ENCODE measurements around the gene DGLUCY. TPM values are rescaled to one million over a fixed set of nuclear protein-coding genes. Genes with fewer than 3 reads are reported as not detected.
"Not testable (repeated sequence)": the region's sequence is repeated elsewhere in the genome, so short reads cannot be mapped to it uniquely, and the experiment has no call there.

Gene DGLUCY
- total RNA-seq, 2 donors from 2014 or later, result 28.4 to 78.3 TPM

DNA sequence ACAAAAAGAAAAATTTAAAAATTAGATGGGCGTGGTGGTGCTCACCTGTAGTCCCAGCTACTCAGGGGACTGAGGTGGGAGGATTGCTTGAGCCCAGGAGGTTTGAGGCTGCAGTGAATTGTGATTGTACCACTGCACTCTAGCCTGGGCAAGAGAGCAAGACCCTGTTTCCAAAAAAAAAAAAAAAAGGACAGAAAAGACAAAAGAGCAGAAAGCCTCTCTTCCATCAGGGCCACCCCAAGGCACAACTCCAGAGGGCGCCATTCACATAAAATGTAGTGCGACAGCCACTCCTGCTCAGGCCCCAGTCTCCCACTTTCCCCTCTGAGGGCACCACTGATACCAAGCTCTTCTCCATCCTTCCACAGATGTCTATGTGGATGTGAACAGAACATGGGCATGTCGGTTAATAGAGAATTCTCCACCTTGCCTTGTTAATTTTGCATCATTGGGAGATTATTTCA, 41.8 kb downstream of the DGLUCY start:
- ATAC-seq (no peak), DNase-seq (ENCODE audit: low spot score) (no peak)
- H3K36me3 Mint-ChIP-seq, result peaks cover 4% of the 10 kb centered on the region
- no peaks in the 10 kb centered on the region for H3K9me3 Mint-ChIP-seq
- H3K27me3 Mint-ChIP-seq, result no peaks in the 10 kb centered on the region
- peak overlapping the region; percentile 72 for H3K4me3 Mint-ChIP-seq
- peaks cover 25 to 38% of the 10 kb centered on the region in 2 donors for H3K4me1 Mint-ChIP-seq (ENCODE audit: low read depth in 2 of 2)
- peak overlapping the region; percentile 76 to 90 for H3K27ac Mint-ChIP-seq

DNA sequence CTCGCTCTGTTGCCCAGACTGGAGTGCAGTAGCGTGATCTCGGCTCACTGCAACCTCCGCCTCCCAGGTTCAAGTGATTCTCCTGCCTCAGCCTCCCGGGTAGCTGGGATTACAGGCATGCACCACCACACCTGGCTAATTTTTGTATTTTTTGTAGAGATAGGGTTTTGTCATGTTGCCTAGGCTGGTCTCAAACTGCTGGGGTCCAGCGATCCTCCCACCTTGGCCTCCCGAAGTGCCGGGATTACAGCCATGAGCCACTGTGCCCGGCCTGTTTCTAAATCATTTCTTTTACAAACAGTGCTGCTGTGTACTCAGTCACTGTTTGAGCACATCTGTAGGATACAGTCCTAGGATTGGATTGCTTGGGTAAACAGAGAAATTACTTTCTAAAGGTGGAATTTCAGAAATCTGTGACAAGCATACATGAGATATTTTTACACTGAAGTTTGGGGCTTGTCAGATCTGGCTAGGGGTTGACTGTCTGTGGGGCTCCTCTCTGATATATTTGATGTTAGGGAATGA, 42.3 kb downstream of the DGLUCY start:
- not testable (repeated sequence) for H3K4me3 Mint-ChIP-seq; DNase-seq (ENCODE audit: low spot score); H3K36me3 Mint-ChIP-seq; H3K27me3 Mint-ChIP-seq; H3K9me3 Mint-ChIP-seq; ATAC-seq; H3K27ac Mint-ChIP-seq
- H3K4me1 Mint-ChIP-seq (ENCODE audit: low read depth in 2 of 2), result peaks cover 21 to 34% of the 10 kb centered on the region in 2 donors

DNA sequence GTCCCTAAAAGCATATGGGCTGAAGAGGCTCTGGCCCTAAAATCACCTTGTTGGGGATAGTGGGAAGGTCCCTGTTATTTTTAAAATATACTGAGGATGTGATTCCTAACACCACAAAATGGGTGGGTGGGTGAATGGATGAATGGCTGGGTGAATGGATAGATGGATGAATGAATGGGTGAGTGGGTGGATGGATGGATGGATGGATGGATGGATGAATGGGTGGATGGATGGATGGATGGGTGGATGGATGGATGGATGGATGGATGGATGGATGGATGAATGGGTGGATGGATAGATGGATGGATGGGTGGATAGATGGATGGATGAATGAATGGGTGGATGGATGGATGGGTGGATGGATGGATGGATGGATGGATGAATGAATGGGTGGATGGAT, 43.0 kb downstream of the DGLUCY start:
- H3K4me1 Mint-ChIP-seq (ENCODE audit: low read depth in 2 of 2), result peaks cover 21 to 34% of the 10 kb centered on the region in 2 donors
- H3K9me3 Mint-ChIP-seq; H3K27me3 Mint-ChIP-seq; H3K27ac Mint-ChIP-seq; H3K36me3 Mint-ChIP-seq; H3K4me3 Mint-ChIP-seq; ATAC-seq; DNase-seq (ENCODE audit: low spot score): not testable (repeated sequence)

DNA sequence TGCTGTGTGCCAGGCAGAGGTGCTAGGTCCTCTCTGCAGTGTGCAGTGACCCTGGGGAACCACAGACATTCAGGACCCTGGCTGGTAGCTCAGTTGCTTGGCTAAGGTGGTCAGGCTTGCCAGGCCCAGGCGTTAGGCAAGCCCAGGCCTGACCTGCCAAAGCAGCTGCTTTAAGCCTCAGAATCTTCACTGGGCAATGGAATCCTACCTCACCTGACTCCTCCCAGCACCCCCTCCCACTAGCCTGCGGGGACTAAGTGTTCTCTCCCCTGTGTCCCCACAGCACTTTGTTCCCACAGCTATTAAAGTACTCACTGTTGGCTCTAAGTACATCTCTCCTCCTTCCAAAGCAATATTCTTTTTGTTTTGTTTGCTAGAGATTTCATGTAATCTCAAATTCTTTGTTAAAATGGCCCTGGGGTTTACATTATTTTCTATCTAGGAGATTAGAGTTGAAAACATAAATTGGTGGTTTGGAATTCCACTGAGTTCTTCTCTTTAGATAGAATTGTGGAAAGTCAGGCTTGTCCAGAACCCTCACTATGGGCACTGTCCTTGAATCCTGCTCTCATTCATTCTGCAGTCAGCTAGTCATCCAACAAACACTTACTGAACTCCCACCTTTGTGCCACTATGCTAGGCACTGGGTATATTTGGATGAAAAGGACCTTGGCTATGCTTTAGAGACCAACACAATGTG, 44.4 kb downstream of the DGLUCY start:
- no peaks in the 10 kb centered on the region for H3K9me3 Mint-ChIP-seq
- H3K36me3 Mint-ChIP-seq, result peaks cover 5% of the 10 kb centered on the region
- H3K27me3 Mint-ChIP-seq, result no peaks in the 10 kb centered on the region
- no peak overlapping the region for H3K4me3 Mint-ChIP-seq
- ATAC-seq (no peak), DNase-seq (ENCODE audit: low spot score) (no peak)
- peaks cover 15 to 29% of the 10 kb centered on the region in 2 donors for H3K4me1 Mint-ChIP-seq (ENCODE audit: low read depth in 2 of 2)
- H3K27ac Mint-ChIP-seq, result peak overlapping the region in 1 of 2 donors; percentile 54

DNA sequence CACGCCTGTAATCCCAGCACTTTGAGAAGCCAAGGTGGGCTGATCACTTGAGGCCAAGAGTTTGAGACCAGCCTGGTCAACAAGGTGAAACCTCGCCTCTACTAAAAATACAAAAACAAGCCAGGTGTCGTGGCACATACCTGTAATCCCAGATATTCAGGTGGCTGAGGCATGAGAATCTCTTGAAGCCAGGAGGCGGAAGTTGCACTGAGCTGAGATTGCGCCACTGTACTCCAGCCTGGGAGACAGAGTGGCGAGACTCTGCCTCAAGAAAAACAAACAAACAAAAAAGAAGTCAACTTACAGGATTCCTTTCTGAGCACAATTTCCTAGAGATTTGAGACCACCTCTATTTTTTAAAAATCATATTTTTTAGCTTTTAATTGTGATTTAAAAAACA, 45.3 kb downstream of the DGLUCY start:
- Mint-ChIP-seq H3K27me3 (no peaks in the 10 kb centered on the region), H3K4me3 (no peak overlapping the region), H3K27ac (no peak overlapping the region), H3K36me3 (peaks cover 5% of the 10 kb centered on the region), H3K4me1 (ENCODE audit: low read depth in 2 of 2) (peaks cover 15 to 25% of the 10 kb centered on the region in 2 donors), H3K9me3 (no peaks in the 10 kb centered on the region)
- ATAC-seq (no peak), DNase-seq (ENCODE audit: low spot score) (no peak)

DNA sequence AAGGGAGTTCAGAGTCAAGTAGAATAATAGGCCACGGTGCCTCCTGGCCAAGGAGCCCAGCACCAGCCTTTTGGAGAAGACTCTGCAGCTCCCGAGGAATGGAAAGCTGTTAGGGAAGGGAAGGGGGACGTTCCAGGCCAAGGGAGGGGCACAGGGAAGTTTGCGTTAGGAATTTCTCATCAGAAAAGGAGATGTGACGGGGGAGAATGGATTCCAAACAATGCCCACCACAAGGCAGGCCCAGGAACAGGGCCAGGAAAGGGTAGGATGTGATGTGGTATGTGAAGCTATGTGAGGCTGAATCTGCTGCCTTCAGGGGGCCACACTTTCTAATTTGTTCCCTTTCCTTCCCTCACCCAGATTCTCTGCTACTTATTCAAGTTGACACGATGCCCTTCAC, 46.0 kb downstream of the DGLUCY start:
- Mint-ChIP-seq H3K4me1 (ENCODE audit: low read depth in 2 of 2) (peaks cover 8 to 17% of the 10 kb centered on the region in 2 donors), H3K27ac (peak overlapping the region in 1 of 2 donors; percentile 41), H3K36me3 (peaks cover 5% of the 10 kb centered on the region), H3K9me3 (no peaks in the 10 kb centered on the region), H3K27me3 (no peaks in the 10 kb centered on the region), H3K4me3 (no peak overlapping the region)
- DNase-seq (ENCODE audit: low spot score), result no peak
- no peak for ATAC-seq

DNA sequence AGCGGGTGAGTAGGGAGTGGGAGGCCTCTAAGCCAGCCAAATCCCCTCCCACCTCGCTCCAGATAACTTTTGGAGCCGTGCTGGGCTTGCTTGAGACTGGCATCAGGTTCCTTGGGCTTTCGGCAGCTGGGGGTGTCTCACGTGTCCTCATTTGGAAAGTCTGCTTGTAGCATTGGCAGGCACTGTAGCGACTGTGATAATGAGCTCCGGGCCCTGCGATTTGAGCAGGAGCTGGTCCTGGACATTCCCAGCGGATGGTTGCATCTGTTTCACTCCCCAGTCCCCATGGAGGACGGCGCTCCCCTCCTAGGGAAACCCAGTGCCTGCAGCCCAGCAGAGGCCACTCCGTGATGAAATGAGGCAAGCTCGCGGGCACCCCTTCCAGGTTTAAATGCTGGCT, 49.4 kb downstream of the DGLUCY start:
- ATAC-seq (no peak), DNase-seq (ENCODE audit: low spot score) (no peak)
- H3K4me3 Mint-ChIP-seq, result no peak overlapping the region
- no peak overlapping the region for H3K27ac Mint-ChIP-seq
- peaks cover 5% of the 10 kb centered on the region for H3K36me3 Mint-ChIP-seq
- no peaks in the 10 kb centered on the region for H3K27me3 Mint-ChIP-seq
- no peaks in the 10 kb centered on the region for H3K9me3 Mint-ChIP-seq
- H3K4me1 Mint-ChIP-seq (ENCODE audit: low read depth in 2 of 2), result no peaks in the 10 kb centered on the region

DNA sequence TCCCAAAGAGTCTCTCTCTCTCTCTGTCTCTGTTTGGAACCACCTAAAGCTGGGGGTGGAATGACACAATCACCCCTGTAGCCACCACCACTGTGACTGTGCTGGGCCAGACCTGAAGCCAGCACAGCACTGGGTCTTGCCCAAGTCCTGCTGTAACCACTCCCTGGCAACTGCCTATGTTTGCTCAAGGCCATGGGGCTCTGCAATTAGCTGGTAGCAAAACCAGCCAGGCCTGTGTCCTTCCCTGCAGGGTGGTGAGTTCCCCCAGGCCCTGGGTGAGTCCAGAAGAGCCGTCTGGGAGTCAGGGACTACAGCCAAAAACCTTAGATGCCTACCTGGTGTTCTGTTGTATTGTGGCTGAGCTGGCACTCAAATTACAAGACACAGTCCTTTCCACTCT, 50.8 kb downstream of the DGLUCY start:
- H3K36me3 Mint-ChIP-seq, result peaks cover 5% of the 10 kb centered on the region

DNA sequence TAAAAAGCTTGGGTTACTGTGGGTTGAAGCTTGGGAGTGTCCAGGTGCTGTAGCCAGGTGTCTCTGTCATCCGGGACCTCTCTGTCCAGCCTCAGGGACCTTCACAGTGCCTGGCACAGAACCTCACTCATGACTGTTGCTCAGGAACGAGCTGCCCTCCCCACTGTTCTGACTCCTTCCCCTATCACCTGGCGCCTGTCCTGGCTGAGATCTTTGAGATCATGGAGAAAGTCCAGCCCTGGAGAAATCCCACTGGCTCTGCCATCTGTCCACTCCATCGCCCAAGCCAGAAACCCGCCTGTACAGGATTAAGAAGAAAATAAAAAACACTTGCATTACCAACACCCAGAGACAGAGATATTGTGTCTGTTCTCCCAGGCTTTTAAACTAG, 53.5 kb downstream of the DGLUCY start:
- ATAC-seq (no peak), DNase-seq (ENCODE audit: low spot score) (no peak)
- Mint-ChIP-seq H3K9me3 (no peaks in the 10 kb centered on the region), H3K4me3 (no peak overlapping the region), H3K27ac (peak overlapping the region in 1 of 2 donors; percentile 69), H3K27me3 (no peaks in the 10 kb centered on the region), H3K4me1 (ENCODE audit: low read depth in 2 of 2) (no peaks in the 10 kb centered on the region), H3K36me3 (no peaks in the 10 kb centered on the region)

More for the DNA sequence above, 50.8 kb downstream of the DGLUCY start:
- DNase-seq (ENCODE audit: low spot score), result no peak
- Mint-ChIP-seq H3K27ac (peak overlapping the region; percentile 26 to 54), H3K9me3 (no peaks in the 10 kb centered on the region), H3K27me3 (no peaks in the 10 kb centered on the region), H3K4me1 (ENCODE audit: low read depth in 2 of 2) (no peaks in the 10 kb centered on the region), H3K4me3 (no peak overlapping the region)
- ATAC-seq, result no peak

DNA sequence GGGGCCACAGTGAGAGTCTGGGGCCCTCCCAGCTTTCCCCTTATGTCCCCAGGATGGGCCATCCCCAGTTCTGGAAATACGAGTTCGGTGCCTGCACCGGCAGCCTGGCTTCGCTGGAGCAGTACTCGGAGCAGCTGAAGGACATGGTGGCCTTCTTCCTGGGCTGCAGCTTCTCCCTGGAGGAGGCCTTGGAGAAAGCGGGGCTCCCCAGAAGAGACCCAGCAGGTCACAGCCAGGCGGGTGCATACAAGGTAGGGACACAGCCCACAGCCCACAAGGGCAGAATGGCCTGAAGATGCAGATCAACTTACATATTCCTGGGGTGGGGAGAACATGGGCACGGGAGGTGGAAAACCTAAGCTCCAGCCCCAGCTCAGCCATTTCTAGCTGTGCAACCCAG, 56.1 kb downstream of the DGLUCY start:
- H3K27ac Mint-ChIP-seq, result no peak overlapping the region
- DNase-seq (ENCODE audit: low spot score), result no peak
- H3K27me3 Mint-ChIP-seq, result no peaks in the 10 kb centered on the region
- no peak for ATAC-seq
- H3K36me3 Mint-ChIP-seq, result no peaks in the 10 kb centered on the region
- H3K4me1 Mint-ChIP-seq (ENCODE audit: low read depth in 2 of 2), result peaks cover 4 to 6% of the 10 kb centered on the region in 2 donors
- H3K4me3 Mint-ChIP-seq, result no peak overlapping the region
- no peaks in the 10 kb centered on the region for H3K9me3 Mint-ChIP-seq

DNA sequence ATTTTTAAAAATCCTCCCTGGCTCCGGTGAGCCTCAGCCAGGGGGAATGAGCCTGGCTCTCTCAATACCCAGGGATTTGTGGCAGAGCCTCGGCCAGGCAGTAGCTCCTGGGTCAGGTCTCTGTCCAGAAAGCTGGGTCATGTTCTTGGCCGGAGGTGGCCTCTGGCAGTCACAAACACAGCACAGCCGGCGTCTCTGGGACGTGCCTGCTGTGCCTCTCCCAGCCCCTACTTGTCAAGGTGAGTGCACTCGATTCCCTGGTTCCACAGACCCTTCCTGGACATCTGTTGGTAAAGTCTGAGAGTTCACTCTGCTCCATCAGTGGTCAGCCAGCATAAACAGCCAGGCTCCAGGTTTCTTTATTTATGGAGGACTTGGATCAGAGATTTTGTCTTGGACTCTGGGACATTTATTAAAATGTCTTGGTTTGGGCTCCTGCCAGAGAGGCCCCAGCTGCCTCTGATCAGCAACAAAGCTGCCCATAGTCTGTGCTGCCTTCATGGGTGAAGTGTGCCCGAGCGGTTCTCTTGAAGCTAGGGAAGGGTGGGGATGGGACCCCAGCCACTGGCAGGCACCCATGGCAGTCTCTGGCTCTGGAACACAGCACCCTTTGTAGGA, 56.7 kb downstream of the DGLUCY start:
- H3K27me3 Mint-ChIP-seq, result no peaks in the 10 kb centered on the region
- no peak for DNase-seq (ENCODE audit: low spot score)
- no peak overlapping the region for H3K4me3 Mint-ChIP-seq
- H3K36me3 Mint-ChIP-seq, result no peaks in the 10 kb centered on the region
- no peak overlapping the region for H3K27ac Mint-ChIP-seq
- no peaks in the 10 kb centered on the region for H3K9me3 Mint-ChIP-seq
- H3K4me1 Mint-ChIP-seq (ENCODE audit: low read depth in 2 of 2), result peaks cover 4 to 6% of the 10 kb centered on the region in 2 donors
- ATAC-seq, result no peak

DNA sequence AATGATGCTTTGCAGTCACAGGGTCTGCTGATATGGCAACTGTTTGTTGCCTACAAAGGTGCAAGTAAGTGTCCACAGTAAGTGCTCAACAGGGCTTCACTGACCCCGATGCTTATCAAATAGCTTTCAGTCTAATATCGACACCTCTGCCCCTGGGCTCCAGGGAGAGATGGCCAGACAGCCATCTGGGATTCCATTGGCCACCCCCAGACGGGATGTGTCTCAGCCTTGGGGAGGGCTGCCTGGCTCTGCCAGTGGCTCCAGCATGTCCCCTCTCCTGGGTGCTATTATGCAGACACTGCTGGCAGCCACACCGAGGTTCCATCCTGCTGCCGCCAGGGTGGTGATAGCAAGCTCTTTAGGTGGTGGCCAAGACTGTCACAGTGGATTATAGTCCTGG, 57.4 kb downstream of the DGLUCY start:
- Mint-ChIP-seq H3K27me3 (no peaks in the 10 kb centered on the region), H3K4me1 (ENCODE audit: low read depth in 2 of 2) (peaks cover 4 to 6% of the 10 kb centered on the region in 2 donors), H3K27ac (no peak overlapping the region), H3K4me3 (no peak overlapping the region), H3K9me3 (no peaks in the 10 kb centered on the region), H3K36me3 (no peaks in the 10 kb centered on the region)
- ATAC-seq (no peak), DNase-seq (ENCODE audit: low spot score) (no peak)

DNA sequence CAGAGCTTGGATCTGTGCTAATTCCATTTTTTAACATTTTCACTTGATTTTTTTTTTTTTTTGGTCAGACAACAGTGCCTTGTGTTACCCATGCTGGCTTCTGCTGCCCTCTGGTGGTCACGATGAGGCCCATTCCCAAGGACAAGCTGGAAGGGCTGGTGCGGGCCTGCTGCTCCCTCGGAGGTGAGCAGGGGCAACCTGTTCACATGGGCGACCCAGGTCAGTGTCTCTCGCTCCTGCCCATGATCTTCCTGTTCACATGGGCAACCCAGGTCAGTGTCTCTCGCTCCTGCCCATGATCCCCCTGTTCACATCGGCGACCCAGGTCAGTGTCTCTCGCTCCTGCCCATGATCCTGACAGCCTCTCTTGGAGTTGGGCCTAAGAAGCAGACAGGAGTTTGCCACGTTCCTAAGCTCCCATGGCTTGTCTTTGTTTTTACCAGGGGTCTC, 59.4 kb downstream of the DGLUCY start:
- H3K36me3 Mint-ChIP-seq, result peaks cover 6% of the 10 kb centered on the region
- no peaks in the 10 kb centered on the region for H3K9me3 Mint-ChIP-seq
- peak; percentile 83 for DNase-seq (ENCODE audit: low spot score)
- H3K4me3 Mint-ChIP-seq, result no peak overlapping the region
- no peaks in the 10 kb centered on the region for H3K27me3 Mint-ChIP-seq
- H3K27ac Mint-ChIP-seq, result peak overlapping the region; percentile 13 to 71
- H3K4me1 Mint-ChIP-seq (ENCODE audit: low read depth in 2 of 2), result peaks cover 11 to 19% of the 10 kb centered on the region in 2 donors
- ATAC-seq, result peak; percentile 65 to 72

DNA sequence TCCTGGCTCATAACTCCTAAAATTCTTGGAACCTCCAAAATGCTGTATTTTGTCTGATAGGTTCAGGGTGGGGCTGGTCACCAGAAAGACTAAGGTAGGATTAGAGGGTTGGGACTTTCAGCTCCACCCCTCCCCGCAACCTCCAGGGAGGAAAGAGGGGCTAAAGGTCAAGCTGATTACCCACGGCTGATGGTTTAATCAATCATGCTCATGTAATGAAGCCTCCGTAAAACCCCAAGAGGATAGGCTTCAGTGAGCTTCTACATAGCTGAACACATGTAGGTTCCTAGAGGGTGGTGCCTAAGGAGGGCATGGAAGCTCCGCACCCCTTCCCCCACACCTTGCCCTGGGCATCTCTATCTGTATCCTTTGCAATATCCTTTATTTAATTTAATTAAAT, 60.0 kb downstream of the DGLUCY start:
- DNase-seq (ENCODE audit: low spot score) (no peak), ATAC-seq (no peak)
- Mint-ChIP-seq H3K36me3 (peaks cover 6% of the 10 kb centered on the region), H3K4me1 (ENCODE audit: low read depth in 2 of 2) (peaks cover 11 to 19% of the 10 kb centered on the region in 2 donors), H3K4me3 (no peak overlapping the region), H3K27ac (no peak overlapping the region), H3K27me3 (no peaks in the 10 kb centered on the region), H3K9me3 (no peaks in the 10 kb centered on the region)

Measured in natural killer cell treated with Interleukin-12 subunit alpha and Interleukin-12 subunit beta and Interleukin-15 and Interleukin-18, amount 100 ng/mL, for 72 hours (primary cell).